ENCODE results near the gene S100B.
"Not testable (repeated sequence)": the region's sequence is repeated elsewhere in the genome, so short reads cannot be mapped to it uniquely, and the experiment has no call there.

S100B gene

DNA sequence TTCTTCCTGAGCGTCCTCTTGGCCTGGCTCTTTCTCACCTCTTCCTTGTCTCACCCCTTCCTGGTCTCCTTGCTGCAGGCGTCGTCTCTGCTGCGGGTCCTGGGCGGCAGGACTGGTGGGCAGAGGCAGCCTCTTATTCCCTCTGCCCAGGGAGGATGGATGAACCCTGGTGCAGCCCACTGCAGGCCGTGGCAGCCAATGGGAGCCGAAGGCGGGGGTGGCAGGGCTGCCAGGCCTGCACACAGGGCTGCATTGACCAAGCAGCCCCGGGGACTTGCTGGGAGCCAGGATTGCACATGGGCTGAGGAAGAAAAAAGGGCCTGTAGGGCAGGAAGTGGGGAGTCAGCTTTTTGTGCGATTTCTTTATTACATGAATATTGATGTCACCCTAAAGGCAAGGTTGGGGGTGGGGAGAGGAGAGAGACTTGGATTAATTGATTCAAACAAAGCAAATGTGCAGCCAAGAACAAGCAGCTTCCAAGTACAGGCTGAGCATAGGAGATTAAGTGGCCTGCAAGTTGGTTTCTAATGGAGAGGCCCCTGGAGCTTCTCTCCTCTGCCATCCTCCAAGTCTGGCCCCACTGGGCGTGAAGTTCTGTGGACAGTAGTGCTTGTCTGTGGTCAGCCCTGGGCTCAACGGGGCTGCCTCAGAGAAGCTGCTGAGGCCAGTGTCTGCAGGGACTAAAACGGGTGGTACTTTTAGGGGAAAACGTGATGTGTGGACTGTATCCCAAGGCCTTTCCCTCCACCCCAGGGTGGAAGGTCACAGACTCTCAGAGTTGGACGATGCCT, at the start of gene S100B:
TSS of gene S100B (minus strand) at position 108 of the 792 bp plus-strand sequence. CDS start 2,667 bp downstream, outside the sequence.
- in situ Hi-C loops (cut with MboI; ENCODE audit: low sequenced_read_pairs): no loop called here

DNA sequence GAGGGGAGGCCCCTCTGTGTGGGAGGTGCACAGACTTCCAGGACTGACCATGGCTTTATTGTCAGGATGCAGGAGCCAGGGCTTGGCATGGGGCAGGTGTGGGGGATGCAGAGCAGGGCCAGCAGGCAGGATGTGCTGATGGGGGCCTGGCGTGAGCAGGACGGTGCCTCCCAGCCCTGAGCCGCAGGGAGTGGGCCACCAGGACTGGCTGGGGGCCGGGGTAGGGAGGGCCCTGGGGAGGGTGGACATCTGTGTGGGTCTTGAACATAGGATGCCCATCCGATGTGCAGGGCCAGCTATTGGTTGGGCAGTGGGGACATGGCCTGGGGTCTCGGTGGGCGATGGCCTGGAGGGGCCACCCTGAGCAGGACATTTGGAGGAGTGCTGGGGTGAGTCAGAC, 46.2 kb upstream of the S100B start:
- in situ Hi-C loops (cut with MboI; ENCODE audit: low sequenced_read_pairs): no loop called here

DNA sequence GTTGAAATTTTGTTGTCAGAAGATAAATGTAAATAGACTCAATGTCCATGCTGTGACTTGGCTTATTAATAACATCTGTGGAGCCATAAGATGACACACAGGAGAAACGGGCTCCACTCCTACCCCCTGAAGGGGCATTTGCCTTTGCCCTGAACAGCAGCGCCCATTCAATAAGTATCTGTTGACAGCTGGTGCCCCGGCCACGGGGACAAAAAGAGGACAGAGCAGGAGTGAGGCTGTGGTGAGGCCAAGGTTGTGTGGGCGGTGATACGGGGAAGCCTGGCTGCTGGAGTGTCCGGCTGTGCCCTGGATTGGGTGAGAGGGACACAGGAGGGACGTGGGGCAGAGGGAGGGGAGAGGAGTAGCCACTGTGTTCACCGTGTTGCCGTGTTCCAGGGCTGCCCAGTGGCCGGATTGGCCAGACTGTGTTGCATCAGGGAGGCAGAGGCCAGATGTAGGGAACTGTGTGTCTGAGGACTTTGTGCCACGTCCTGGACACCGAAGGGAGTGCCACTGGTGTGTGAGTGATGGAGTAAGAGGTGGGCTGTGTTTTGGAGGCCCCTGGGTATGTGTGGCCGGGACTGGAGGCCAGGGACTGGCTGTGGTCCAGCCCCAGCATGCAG, 45.7 kb upstream of the S100B start:
- in situ Hi-C loops (cut with MboI; ENCODE audit: low sequenced_read_pairs): no loop called here

DNA sequence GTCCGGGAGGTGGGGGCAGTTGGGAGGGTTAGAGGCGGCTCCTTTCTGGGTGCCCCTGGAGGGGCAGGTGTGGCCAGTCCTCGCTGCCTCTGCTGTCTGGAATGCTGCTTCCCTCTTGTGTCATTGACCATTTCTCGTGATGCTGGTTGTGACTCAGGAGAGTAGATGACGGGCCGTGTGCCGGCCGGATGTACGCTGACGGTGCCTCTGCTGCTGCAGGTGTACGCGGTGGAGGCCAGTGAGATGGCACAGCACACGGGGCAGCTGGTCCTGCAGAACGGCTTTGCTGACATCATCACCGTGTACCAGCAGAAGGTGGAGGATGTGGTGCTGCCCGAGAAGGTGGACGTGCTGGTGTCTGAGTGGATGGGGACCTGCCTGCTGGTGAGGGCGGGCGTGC, 44.5 kb upstream of the S100B start:
- in situ Hi-C loops (cut with MboI; ENCODE audit: low sequenced_read_pairs): no loop called here

DNA sequence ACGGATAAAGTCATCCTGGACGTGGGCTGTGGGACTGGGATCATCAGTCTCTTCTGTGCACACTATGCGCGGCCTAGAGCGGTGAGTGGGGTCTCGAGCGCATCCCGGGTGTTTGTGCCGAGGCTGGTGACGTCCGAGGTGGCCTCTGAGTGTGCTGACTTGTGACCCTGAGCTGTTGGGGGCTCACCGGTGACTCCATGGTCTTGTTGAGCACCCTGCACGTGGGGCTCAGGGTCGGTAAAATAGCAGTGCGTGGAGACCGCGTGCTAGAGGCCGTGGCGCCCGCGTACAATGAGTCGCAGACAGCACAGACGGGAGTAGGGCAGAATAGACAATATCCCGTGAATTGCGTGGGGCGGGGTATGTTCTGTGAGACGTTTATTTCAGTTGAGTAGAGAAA, 43.7 kb upstream of the S100B start:
- in situ Hi-C loops (cut with MboI; ENCODE audit: low sequenced_read_pairs): no loop called here

DNA sequence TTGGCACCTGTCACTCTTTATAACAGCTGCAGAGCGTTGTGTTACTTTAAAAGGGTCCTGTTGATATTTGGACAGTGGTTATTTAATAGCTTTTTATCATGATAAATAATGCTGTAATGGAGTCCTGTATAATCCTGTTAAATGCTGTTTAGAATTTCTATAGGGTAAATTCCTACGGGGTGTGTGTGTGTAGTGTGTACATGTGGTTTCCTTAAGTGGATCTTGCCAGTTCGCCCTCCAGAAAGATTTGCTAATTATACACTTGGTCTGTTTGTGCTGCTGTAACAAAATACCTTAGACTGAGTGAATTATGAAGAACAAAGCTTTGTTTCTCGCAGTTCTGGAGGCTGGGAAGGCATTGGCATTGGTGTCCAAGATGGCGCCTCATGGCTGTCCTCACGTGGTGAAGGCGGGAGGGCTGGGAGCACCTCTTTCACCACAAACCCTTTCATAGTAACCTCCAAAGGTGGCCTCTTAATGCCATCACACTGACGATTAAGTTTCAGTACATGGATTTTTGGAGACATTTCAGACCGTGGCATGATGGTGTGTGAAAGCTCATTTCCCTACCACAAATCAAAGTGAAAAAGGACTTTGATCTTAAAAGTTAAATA, 41.8 kb upstream of the S100B start:
- in situ Hi-C loops (cut with MboI; ENCODE audit: low sequenced_read_pairs): no loop called here

DNA sequence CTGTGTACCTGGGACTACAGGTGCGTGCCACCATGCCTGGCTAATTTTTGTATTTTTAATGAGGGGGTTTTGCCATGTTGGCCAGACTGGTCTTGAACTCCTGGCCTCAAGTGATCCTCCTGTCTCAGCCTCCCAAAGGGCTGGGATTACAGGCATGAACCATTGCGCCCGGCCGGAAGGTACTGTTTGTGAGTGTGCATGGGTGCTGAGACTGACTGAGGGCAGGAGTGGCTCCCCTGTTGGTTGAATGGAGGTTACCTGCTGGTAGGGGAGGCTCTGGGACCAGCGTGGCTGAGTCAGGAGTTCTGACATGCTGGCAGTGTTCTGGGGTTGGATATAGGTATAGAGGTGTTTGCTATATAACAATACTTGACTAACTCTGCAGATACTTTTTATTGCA, 41.0 kb upstream of the S100B start:
- in situ Hi-C loops (cut with MboI; ENCODE audit: low sequenced_read_pairs): no loop called here

DNA sequence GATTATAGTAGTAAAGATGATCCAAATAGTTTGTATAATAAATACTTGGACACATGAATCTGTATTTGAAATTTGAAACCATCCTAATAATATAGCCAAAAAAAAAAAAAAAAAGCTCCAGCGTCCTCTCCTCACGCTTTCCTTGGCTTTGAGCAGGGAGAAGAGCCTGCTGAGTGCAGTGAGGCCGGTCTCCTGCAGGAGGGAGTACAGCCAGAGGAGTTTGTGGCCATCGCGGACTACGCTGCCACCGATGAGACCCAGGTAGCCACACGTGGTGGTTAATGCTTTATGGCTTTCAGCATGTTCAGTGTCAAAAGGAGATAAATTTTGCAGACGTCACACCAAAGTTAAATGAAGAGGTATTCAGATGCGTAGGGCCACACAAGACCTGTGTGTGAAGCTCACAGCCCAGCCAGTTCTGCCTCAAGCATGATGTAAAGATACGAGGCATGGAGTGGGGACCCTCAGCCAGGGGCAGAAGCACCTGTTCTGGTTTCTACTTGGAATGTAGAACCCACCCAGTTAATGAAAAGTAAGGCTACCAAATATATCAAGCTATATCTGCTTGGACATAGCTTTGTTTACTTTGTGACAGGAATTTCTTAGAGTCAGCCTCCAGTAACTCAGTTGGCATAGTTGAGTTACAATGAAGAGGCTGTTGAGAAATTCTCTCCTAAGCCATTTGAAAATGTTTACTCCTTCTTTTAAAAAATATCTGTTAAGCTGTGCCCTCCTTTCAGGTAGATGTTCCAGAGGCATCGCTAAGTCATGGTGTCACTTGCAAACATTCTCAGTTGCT, 38.7 kb upstream of the S100B start:
- in situ Hi-C loops (cut with MboI; ENCODE audit: low sequenced_read_pairs): no loop called here

DNA sequence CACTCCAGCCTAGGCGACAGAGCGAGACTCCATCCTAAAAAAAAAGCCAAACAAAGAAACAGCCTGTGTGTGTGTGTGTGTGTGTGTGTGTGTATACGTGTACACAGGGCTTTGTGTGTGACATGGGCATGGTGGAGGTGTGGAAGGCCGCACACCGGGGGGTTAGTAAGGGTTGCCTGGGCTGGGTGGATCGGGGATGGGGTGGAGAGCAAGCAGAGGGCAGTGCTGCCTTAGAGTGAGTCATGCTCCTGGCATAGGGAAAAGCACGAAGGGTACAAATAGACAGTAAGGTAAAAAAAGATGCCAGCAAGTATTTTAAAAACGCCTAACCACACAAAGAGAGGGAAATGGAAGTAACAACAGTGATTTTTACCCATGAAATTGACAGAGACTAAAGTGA, 36.8 kb upstream of the S100B start:
- in situ Hi-C loops (cut with MboI; ENCODE audit: low sequenced_read_pairs): no loop called here

DNA sequence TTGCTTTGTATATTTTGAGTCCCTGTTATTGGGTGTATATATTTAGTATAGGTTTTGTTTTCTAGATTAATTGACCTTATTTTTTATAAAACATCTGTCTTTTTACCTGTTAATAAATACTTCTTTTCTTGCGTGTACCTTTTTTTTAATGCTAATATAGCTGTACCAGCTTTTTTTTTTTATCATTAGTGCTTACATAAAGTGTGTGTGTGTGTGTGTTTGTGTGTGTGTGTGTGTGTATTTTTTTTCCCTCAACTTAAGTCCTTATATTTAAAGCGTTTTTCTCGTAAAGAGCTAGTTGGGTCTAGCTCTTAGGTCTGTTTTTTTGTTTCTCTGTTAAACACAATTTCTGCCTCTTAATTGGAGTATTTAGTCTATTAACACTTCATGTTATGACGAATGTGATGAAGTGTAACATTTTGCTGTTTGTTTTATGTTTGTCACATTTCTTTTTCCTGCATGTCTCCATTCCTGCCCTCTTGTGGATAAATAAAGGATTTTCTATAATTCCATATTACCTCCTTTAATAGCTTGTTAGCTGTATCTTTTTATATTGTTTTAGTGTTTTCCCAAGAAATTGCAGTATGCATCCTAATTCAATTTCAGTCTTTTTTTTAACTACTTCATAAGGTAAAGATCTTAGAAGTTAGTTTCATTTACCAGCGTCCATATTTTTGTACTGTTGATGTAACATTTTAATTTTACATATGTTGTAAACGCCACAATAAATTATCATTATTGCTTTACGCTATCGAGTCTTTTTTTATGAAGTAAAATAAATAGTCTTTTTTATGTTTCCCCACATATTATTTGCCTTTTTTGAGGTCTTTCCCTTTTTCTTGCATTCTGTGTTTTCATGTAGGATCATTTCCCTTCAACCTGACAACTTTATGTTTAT, 34.9 kb upstream of the S100B start:
- in situ Hi-C loops (cut with MboI; ENCODE audit: low sequenced_read_pairs): no loop called here

DNA sequence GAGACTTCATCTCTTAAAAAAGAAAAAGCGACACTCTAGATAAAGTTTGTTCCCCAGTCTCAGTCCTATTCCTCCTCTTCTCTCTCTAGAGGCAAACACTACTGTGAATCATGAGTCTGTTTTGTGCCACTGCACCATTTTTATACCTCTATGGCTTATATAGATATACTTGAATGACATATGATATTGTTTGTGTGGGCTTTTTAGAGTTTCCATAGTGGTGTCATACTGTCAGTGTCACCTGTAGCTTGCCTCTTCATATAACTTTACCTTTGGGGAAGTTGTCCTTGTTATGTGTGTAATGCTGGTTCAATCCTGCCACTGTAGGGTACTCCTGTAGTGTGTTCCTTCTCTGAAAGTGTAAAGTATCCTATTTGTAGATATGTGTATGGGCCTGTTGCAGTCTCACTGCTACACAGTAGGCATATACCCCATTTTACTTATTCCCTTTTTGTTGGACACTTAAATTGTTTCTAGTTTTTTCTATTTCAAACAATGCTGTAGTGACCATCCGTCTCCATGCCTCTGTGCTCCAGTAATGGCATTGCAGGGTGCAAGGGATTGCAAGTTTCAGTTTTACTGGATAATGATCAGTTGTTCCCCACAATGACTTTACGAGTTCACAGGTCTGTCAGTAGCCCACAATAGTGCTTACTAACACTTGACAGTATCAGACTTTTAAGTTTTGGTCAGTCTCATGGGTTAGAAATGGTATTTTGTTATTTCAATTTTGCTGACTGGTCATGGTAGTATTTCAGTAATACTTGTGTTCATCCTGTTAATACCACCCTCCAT, 33.3 kb upstream of the S100B start:
- in situ Hi-C loops (cut with MboI; ENCODE audit: low sequenced_read_pairs): no loop called here

DNA sequence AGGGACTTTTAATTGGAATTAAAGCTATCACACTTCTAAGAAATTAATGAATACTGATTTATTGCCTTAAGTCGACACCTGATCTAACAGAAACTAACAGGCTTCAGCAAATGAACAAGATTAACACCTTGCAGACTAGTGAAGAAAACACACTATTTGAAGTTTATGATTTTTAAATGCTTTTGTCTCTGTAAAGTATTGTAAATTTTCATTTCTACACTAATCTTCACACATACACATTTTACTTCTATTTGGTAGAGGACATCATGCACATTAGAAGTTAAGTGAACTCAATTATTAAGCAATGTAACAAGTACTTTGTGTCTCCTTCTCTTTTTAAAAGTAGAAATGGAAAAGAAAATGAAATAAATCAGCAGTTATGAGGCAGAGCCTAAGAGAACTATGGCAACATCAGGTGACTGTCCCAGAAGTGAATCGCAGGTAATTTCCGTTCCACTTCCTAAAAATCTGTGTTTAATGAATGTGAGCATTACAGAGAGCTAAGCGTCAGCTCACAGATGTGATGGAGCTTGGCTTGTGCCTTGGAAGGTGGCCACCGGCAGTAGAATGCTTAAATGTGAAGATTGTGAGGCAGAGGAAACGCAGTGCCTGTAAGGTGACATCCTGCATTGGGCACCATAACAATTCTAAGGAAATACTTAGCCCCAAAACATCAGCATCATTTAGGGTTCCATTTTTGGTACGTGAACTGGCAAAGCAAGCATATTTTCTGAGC, 31.8 kb upstream of the S100B start:
- in situ Hi-C loops (cut with MboI; ENCODE audit: low sequenced_read_pairs): no loop called here

DNA sequence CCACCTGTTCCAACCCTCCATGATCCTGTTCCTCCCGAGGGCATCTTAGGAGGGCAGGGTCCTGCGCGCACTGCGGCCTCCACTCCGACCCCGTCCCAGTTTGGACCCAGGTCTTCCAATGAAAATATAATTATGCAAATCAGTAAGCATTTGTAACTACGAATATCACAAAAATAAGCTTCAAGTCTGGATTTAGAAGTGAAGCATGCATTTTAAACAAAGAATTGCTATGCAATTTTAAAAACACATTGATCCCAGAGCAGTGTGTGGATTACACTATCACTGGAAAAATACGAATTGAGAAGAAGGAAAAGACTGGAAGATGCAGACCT, 31.3 kb upstream of the S100B start:
- in situ Hi-C loops (cut with MboI; ENCODE audit: low sequenced_read_pairs): no loop called here

DNA sequence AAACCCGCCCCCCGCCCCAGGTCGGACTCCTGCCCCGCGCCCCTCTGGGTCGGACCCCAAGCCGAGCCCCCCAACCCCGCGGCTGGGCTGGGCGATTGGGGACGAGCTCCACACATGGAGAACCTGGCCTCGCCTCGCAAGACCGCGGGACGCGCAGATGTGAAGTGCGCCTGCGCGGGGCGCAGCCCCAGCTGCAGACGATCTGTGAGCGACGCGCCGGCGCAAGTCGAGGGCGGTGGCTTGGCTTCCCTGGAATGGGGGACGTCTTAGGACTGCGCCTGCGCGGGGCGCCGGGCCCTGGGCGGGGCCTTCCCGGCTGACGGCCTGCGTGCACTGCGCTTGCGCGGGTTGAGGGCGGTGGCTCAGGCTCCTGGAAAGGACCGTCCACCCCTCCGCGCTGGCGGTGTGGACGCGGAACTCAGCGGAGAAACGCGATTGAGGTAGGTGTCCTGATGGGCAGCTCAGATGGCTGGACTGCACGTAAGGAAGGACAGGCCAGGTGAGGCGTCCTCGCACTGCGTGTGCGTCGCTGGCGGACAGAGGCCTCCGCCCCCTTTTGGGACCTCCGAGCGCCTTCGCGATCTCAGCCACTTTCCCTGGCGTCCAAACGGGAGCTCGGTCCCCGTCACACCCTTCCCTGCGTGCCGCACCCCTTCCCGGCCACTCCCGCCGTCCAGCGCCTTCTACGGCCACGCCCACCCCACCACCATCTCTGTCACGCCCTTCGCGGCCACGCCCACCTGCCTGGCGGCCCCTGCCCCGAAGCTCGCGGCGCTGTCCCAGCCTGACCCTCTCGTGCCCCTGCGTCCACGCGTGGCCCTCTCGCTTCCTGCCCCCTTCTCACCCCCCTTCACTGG, 30.7 kb upstream of the S100B start, which contains the start of gene PRMT2:
TSS of gene PRMT2 (plus strand) at position 351 of the 857 bp plus-strand sequence. CDS start 1,278 bp downstream, outside the sequence.
- in situ Hi-C loops (cut with MboI; ENCODE audit: low sequenced_read_pairs): no loop called here

DNA sequence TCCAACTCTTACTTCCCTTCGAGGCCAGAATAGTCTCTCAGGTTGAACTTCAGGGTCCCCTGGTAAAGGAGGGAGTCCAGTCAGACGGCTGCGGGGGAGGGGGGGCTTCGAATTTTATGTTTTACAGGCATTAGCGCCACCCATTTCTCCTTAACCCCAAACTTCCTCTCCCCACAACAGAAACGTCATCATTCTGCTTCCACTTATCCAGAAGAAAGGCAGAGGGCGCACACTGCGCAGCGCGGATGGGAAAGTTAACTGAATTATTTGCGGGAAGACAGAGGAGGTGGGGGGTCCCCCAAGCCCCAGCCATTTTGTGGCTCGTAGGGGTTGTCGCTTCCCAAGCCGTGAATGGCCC, 30.1 kb upstream of the S100B start:
- in situ Hi-C loops (cut with MboI; ENCODE audit: low sequenced_read_pairs): no loop called here

DNA sequence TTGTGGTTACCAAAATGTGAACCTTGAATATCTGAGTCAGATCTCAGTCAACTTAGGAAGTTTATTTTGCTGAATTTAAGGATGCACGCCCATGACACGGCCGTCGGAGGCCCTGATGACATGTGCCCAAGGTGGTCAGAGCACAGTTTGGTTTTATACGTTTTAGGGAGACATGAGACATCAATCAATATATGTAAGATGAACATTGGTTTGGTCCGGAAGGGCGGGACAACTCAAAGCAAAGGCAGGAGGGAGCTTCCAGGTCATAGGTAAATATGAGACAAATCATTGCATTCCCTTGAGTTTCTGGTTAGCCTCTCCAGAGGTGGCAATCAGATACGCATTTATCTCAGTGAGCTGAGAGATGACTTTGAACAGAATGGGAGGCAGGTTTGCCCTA, 29.5 kb upstream of the S100B start:
- in situ Hi-C loops (cut with MboI; ENCODE audit: low sequenced_read_pairs): no loop called here

DNA sequence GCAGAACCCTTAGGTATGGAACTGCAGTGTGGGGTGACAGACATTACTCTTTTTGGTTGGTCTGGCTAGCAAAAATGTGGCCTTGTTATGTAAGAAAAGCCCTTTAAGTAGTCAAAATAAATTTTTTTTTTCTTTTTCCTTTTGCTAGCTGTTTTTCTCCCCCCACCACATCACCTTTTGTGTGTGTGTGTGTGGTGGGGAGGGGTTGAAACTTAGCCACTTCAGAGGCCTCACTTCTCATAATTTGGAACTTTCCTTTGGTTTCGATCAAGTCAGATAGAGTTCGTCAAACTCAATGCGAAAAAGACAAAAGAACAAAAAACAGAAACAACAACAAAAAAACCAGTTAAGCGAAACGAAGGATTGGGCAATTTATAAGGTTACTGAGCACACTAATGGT, 28.7 kb upstream of the S100B start:
- in situ Hi-C loops (cut with MboI; ENCODE audit: low sequenced_read_pairs): no loop called here

DNA sequence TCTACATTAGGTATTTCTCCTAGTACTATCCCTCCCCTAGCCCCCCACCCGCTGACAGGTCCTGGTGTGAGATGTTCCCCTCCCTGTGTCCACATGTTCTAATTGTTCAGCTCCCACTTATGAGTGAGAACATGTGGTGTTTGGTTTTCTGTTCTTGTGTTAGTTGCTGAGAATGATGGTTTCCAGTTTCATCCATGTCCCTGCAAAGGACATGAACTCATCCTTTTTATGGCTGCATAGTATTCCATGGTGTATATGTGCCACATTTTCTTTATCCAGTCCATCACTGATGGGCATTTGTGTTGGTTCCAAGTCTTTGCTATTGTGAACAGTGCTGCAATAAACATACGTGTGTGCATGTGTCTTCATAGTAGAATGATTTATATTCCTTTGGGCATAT, 26.0 kb upstream of the S100B start:
- in situ Hi-C loops (cut with MboI; ENCODE audit: low sequenced_read_pairs): not testable (repeated sequence)
